AG10803 (cell line): ENCODE results near the gene CFAP57.

Experiments
- DNase-seq: peaks from one replicate; pipeline ENCODE4 v3.0.0; 2010; ENCODE audit warnings: low read depth
- H3K4me3 ChIP-seq: 2 replicates; pipeline ENCODE4 v1.5.1; 2011; ENCODE audit warnings: mild to moderate bottlenecking, low read length, control low read depth
- TF ChIP-seq, protein P1 (sequence below): conservative IDR thresholded peaks from 2 replicates; pipeline ENCODE4 v1.5.1; 2011; ENCODE audit warnings: mild to moderate bottlenecking, low read length, control low read depth, inconsistent platforms

The CFAP57 gene

DNA sequence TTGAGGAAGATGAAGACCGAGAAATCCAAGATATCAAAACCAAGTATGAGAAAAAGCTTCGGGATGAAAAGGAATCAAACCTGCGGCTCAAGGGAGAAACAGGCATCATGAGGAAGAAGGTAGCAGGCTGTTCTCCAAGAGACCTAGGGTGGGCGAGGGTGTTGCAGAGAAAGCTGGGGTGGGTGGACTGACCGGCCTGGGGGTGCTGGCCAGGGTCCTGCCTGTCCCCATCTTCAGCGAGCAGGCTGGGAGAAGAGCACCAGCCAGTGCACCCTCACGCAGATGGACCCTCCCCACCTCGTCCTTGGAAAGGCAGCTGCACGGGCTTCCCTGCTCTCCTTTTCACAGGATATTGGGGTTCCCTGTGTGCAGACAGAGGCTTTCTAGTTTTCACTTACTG, 50.7 kb downstream of the CFAP57 start:
- TF ChIP-seq, protein P1, sequence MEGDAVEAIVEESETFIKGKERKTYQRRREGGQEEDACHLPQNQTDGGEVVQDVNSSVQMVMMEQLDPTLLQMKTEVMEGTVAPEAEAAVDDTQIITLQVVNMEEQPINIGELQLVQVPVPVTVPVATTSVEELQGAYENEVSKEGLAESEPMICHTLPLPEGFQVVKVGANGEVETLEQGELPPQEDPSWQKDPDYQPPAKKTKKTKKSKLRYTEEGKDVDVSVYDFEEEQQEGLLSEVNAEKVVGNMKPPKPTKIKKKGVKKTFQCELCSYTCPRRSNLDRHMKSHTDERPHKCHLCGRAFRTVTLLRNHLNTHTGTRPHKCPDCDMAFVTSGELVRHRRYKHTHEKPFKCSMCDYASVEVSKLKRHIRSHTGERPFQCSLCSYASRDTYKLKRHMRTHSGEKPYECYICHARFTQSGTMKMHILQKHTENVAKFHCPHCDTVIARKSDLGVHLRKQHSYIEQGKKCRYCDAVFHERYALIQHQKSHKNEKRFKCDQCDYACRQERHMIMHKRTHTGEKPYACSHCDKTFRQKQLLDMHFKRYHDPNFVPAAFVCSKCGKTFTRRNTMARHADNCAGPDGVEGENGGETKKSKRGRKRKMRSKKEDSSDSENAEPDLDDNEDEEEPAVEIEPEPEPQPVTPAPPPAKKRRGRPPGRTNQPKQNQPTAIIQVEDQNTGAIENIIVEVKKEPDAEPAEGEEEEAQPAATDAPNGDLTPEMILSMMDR, result no peak
- no peak for DNase-seq
- H3K4me3 ChIP-seq, result no peak overlapping the region

DNA sequence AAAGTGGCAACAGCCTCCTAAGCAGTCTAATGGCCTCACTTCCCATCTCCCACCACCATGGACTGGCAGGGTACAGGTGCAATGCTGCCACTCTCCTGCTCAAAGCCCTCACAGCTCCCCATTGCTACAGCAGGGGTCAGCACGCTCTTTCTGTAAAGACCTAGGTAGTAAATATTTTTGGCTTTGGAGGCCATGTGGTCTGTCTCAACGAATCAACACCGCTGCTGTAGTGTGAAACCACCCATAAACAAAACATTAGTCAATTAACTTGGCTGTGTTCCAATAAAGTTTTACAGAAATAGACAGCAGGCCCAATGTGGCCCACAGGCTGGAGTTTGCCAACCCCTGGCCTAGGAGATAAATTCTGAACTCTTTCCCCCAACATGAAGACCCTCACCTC, 53.0 kb downstream of the CFAP57 start:
- TF ChIP-seq, protein P1, result no peak
- H3K4me3 ChIP-seq, result no peak overlapping the region
- peak; percentile 22 for DNase-seq

DNA sequence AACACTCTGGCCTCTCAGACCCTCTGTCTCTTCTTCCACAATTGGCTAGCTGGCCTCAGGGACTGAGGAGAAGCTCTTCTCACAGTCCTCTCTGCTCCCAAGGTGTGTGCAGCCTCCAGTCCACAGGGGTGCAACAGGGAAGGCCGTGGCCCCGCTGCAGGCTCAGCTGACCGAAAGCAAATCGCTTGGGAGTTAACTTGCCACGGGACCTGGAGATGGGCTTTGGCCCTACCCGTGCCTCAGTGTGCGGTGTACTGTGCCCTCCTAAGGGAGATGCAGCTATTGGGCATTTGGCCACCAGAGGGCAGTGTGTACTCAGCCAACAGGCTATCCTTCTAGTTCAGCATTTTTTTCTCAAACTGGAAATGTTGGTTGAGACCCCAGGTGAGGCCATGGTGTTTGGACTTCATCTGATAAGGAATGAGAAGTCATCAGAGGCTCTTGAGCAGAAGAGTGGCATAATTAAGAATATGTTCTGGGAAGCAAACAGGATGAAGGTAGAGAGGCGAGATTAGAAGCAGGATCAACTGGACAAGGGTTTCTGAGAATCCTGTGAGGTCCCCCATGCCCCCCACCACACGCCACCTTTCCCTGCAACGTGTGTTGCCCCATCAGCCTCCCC, 55.1 kb downstream of the CFAP57 start:
- H3K4me3 ChIP-seq, result no peak overlapping the region
- peak; percentile 58 for DNase-seq
- TF ChIP-seq, protein P1, result peak; percentile 96

DNA sequence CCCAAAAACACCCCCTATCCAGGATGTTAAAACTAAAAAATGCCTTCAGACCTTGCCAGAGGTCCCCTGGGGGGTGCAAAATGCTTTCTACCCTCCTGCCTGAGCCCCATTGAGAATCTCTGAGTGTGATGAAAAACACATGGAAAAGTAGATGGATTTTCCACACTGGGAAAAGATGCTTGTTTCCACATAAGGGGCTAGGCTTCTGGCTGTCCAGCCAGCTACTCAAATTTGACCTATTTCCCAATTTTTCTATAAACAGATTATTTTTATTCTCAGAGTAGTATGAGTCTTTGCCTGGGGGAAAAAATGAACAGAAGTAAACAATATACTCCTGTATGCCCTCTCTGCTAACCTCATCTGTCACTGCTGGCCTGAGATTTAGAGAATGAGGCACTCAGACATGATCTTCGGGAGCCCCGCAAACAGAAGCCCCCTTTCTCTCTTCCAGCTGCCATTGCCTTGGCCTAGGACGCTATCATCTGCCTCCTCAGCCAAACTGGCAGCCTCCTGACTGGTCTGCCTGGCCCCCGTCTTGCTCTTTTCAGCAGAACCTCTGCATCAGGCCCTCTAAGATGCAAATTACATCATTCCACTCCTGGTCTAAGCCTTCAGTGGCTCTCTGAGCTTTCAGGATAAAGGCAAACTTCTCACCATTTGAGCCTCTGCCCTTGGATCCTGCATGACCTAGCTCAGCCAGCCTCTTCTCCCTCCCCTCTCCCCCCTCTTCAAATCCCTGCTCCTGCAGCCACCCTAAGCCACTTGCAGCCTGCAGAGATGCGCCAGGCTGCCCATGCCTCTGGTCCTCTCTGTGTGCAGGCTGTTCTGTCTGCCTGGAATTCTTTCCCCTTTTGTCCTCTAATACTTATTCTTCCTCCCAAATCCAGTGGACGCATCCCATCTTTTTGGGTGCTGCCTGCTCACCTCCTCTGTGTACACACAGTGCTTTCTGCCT, 58.0 kb downstream of the CFAP57 start:
- H3K4me3 ChIP-seq, result no peak overlapping the region
- DNase-seq, result no peak
- TF ChIP-seq, protein P1, result no peak

DNA sequence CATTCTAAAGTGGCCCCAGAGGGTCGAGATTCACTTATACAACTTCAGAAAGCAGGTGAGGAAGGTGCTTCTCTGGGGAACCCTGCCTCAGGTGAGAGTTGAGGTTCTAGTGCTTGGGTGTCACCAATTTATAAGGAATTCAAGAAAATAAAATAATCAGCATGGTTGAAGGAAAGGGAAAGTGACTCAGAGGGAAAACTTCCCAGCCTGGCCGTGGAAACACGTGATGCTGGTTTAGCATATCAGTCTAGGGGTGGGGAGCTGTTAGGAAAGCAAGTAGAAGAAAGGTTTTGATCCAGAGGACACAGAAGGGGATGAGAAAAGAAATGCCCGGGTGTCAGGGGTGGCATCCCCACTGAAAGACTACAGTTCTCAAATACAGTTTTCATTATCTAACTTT, 59.9 kb downstream of the CFAP57 start:
- no peak overlapping the region for H3K4me3 ChIP-seq
- peak; percentile 64 for DNase-seq
- TF ChIP-seq, protein P1, result no peak

DNA sequence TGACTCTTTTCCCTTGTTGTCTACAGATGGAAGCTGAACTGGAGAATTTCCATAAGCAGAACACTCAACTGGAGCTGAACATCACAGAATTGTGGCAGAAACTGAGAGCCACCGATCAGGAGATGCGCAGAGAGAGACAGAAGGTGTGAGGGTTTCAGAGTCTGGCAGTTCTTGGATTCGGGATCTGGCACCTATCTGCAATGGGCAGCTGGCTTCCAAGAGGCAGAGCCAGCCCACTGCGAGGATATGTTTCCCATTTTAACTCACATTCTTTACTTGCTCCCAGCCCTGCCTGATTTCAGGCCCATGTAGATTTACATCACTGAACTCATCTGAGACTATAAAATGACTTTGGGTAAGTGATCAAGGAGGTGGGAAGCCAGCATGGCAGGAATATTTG, 60.4 kb downstream of the CFAP57 start:
- H3K4me3 ChIP-seq, result no peak overlapping the region
- peak; percentile 26 for DNase-seq
- TF ChIP-seq, protein P1, result no peak
